Measurements from ENCODE around the gene C1QB.

DNA sequence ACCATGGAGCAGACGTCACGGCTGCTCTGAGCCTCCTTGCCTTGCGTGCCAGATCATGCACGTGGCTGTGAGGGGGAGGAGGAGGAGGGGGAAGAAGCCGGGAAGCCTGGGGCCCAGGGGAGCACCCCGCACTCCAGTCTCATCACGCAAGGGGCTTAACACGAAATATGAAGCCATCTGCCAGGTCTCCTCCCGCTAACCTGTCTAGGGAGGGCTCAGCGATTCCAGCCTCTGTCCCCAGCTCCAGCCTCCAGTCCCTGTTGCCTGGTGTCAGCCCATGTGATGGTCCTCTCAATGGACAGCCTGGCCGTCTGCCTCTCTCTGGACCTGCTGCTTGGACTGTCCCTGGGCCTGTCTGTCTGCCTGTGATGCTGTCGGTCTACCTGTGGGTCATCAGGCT, 39.1 kb upstream of the C1QB start:
- TF ChIP-seq, protein P1, sequence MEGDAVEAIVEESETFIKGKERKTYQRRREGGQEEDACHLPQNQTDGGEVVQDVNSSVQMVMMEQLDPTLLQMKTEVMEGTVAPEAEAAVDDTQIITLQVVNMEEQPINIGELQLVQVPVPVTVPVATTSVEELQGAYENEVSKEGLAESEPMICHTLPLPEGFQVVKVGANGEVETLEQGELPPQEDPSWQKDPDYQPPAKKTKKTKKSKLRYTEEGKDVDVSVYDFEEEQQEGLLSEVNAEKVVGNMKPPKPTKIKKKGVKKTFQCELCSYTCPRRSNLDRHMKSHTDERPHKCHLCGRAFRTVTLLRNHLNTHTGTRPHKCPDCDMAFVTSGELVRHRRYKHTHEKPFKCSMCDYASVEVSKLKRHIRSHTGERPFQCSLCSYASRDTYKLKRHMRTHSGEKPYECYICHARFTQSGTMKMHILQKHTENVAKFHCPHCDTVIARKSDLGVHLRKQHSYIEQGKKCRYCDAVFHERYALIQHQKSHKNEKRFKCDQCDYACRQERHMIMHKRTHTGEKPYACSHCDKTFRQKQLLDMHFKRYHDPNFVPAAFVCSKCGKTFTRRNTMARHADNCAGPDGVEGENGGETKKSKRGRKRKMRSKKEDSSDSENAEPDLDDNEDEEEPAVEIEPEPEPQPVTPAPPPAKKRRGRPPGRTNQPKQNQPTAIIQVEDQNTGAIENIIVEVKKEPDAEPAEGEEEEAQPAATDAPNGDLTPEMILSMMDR (IDR thresholded peaks at IDR 0.05): no peak
- TF ChIP-seq POLR2A (IDR thresholded peaks at IDR 0.05): no peak

Measured in heart left ventricle (tissue), 13 donors.